ENCODE data around the gene ALDH9A1. TPM values are rescaled to one million over a fixed set of nuclear protein-coding genes. Genes with fewer than 3 reads are reported as not detected.

The ALDH9A1 gene
- total RNA-seq, 4 donors from 2014 or later: 42.6 to 73.1 (median 66.1) TPM

GRCh38 chr1:165699577-165699976 lies 1.2 kb upstream of the ALDH9A1 start:
- H3K9me3 ChIP-seq: no peaks in the 10 kb centered on the region

GRCh38 chr1:165698761-165699052 lies 345 bp upstream of the ALDH9A1 start:
- intact Hi-C loops (cut with DNase I): loop anchor here (5.0 kb wide), 2 partner anchors 66 to 69 kb away; partner anchors contain the start of genes MGST3 and TMCO1
- WGBS: 2% methylated on average over 7 of the region's 7 CpGs
- peaks cover 20 to 35% (median 31%) of the 10 kb centered on the region in 4 donors for H3K4me1 ChIP-seq

More at GRCh38 chr1:165699577-165699976, 1.2 kb upstream of the ALDH9A1 start:
- Histone ChIP-seq H3K4me1 (peaks cover 20 to 35% (median 31%) of the 10 kb centered on the region in 4 donors), H3K27ac (replicated peaks in 1 of 4) (no peak overlapping the region), H3K4me3 (no peak overlapping the region), H3K27me3 (peaks cover 0 to 6% (median 0%) of the 10 kb centered on the region in 4 donors), H3K36me3 (peaks cover 0 to 1% (median 0%) of the 10 kb centered on the region in 4 donors)
- intact Hi-C loops (cut with DNase I): loop anchor here (5.0 kb wide), 2 partner anchors 67 to 68 kb away; partner anchors contain the start of genes MGST3 and TMCO1
- TF ChIP-seq POLR2A (IDR thresholded peaks at IDR 0.05; ENCODE audit: low read depth): no peak
- WGBS: 89% methylated on average over 3 of the region's 3 CpGs
- DNase-seq (ENCODE audit: extremely low spot score): no peak

GRCh38 chr1:165697491-165697880 lies 876 bp downstream of the ALDH9A1 start:
- Histone ChIP-seq H3K9me3 (no peaks in the 10 kb centered on the region), H3K4me1 (peaks cover 20 to 35% (median 31%) of the 10 kb centered on the region in 4 donors), H3K27me3 (no peaks in the 10 kb centered on the region), H3K36me3 (peaks cover 0 to 12% (median 0%) of the 10 kb centered on the region in 4 donors), H3K4me3 (peak overlapping the region; percentile 57 to 91 (median 78)), H3K27ac (replicated peaks in 1 of 4) (peak overlapping the region; percentile 91 to 96 (median 94))
- TF ChIP-seq POLR2AphosphoS5 (IDR thresholded peaks at IDR 0.05) (no peak), CTCF (IDR thresholded peaks at IDR 0.05) (no peak)
- 47% methylated on average over 8 of the region's 8 CpGs for WGBS
- intact Hi-C loops (cut with DNase I): loop anchor here (2.0 to 5.0 kb wide), 3 partner anchors 65 to 99 kb away; partner anchors contain the start of genes MGST3 and TMCO1
- no peak for DNase-seq (ENCODE audit: extremely low spot score)

More at GRCh38 chr1:165698761-165699052, 345 bp upstream of the ALDH9A1 start:
- H3K9me3 ChIP-seq: no peaks in the 10 kb centered on the region
- peaks cover 0 to 6% (median 0%) of the 10 kb centered on the region in 4 donors for H3K27me3 ChIP-seq
- DNase-seq (ENCODE audit: extremely low spot score): no peak
- TF ChIP-seq CTCF (IDR thresholded peaks at IDR 0.05) (no peak), POLR2A (IDR thresholded peaks at IDR 0.05; ENCODE audit: low read depth) (no peak), EP300 (IDR thresholded peaks at IDR 0.05) (no peak), POLR2AphosphoS5 (IDR thresholded peaks at IDR 0.05) (no peak)
- peak overlapping the region; percentile 91 to 96 (median 94) for H3K27ac ChIP-seq (replicated peaks in 1 of 4)
- H3K36me3 ChIP-seq: peaks cover 0 to 10% (median 0%) of the 10 kb centered on the region in 4 donors
- H3K4me3 ChIP-seq: peak overlapping the region; percentile 57 to 91 (median 78)

GRCh38 chr1:165696625-165697100 lies 1.7 kb downstream of the ALDH9A1 start:
- H3K9me3 ChIP-seq: no peaks in the 10 kb centered on the region
- peaks cover 0 to 12% (median 0%) of the 10 kb centered on the region in 4 donors for H3K36me3 ChIP-seq
- DNase-seq (ENCODE audit: extremely low spot score): no peak
- H3K27ac ChIP-seq (replicated peaks in 1 of 4): peak overlapping the region in 3 of 4 donors; percentile 8 to 94 (median 43)
- peak overlapping the region in 2 of 4 donors; percentile 7 to 8 for H3K4me3 ChIP-seq
- no peak for TF ChIP-seq EP300 (IDR thresholded peaks at IDR 0.05)
- no peak for TF ChIP-seq POLR2A (IDR thresholded peaks at IDR 0.05; ENCODE audit: low read depth)
- TF ChIP-seq CTCF (IDR thresholded peaks at IDR 0.05): no peak
- TF ChIP-seq POLR2AphosphoS5 (IDR thresholded peaks at IDR 0.05): peak in 1 of 2 donors; percentile 30
- intact Hi-C loops (cut with DNase I): loop anchor here (2.0 to 5.0 kb wide), 3 partner anchors 64 to 98 kb away; partner anchors contain the start of genes MGST3 and TMCO1
- no peaks in the 10 kb centered on the region for H3K27me3 ChIP-seq
- H3K4me1 ChIP-seq: peaks cover 20 to 35% (median 31%) of the 10 kb centered on the region in 4 donors
- 7% methylated on average over 2 of the region's 2 CpGs for WGBS

- H3K9me3 ChIP-seq: no peaks in the 10 kb centered on the region
- peaks cover 20 to 35% (median 31%) of the 10 kb centered on the region in 4 donors for H3K4me1 ChIP-seq
- no peak overlapping the region for H3K4me3 ChIP-seq
- no peak for DNase-seq (ENCODE audit: extremely low spot score)
- intact Hi-C loops (cut with DNase I): loop anchor here (5.0 kb wide), 2 partner anchors 63 to 72 kb away; partner anchors contain the start of genes MGST3 and TMCO1
- no peak overlapping the region for H3K27ac ChIP-seq (replicated peaks in 1 of 4)
- no peaks in the 10 kb centered on the region for H3K27me3 ChIP-seq
- H3K36me3 ChIP-seq: peaks cover 0 to 19% (median 8%) of the 10 kb centered on the region in 4 donors
- 71% methylated on average over 7 of the region's 7 CpGs for WGBS
- TF ChIP-seq EP300 (IDR thresholded peaks at IDR 0.05) (no peak), POLR2A (IDR thresholded peaks at IDR 0.05; ENCODE audit: low read depth) (no peak), CTCF (IDR thresholded peaks at IDR 0.05) (no peak), POLR2AphosphoS5 (IDR thresholded peaks at IDR 0.05) (no peak)
Measured at GRCh38 chr1:165695031-165695430, 3.3 kb downstream of the ALDH9A1 start.

Measured in esophagus muscularis mucosa (tissue), 4 donors.